HL-60 (cell line): ENCODE results near the gene PPP1R9A.

Experiments
- DNase-seq, 2 experiments: peaks; one replicate each; pipeline ENCODE4 v3.0.0-alpha.2; 2010 to 2020; ENCODE audit warnings: low read depth in 1 of 2, low spot score in 1 of 2
- H3K27ac ChIP-seq: fragments of 250-450 bp; sonication (Bioruptor Pico); replicated peaks from 2 replicates; pipeline ENCODE4 v1.5.1; 2020; ENCODE audit warnings: mild to moderate bottlenecking, moderate library complexity
- H3K27me3 ChIP-seq: fragments of 250-450 bp; sonication (Bioruptor Pico); 2 replicates; pipeline ENCODE4 v1.5.1; 2021; ENCODE audit warnings: mild to moderate bottlenecking, moderate library complexity; ENCODE audit not compliant: insufficient read depth, poor library complexity, severe bottlenecking
- H3K4me3 ChIP-seq: replicated peaks from 2 replicates; pipeline ENCODE4 v1.5.1; 2011; ENCODE audit warnings: mild to moderate bottlenecking, control low read depth, low read length; ENCODE audit not compliant: insufficient read depth
- CTCF ChIP-seq: IDR thresholded peaks from one replicate; pipeline ENCODE4 v1.5.1; 2011; ENCODE audit warnings: low read length, control low read depth, inconsistent platforms; ENCODE audit not compliant: insufficient read depth
- GABPA ChIP-seq: IDR thresholded peaks from 2 replicates; pipeline ENCODE4 v1.6.1; 2012; ENCODE audit warnings: low read depth
- POLR2AphosphoS5 ChIP-seq: IDR thresholded peaks from 2 replicates; pipeline ENCODE4 v1.6.1; 2012; ENCODE audit warnings: low read depth
- REST ChIP-seq: IDR thresholded peaks from 2 replicates; pipeline ENCODE4 v1.6.1; 2012; ENCODE audit warnings: low read depth; ENCODE audit not compliant: insufficient replicate concordance
- SPI1 ChIP-seq: IDR thresholded peaks from 2 replicates; pipeline ENCODE4 v1.6.1; 2012; ENCODE audit warnings: low read depth, mild to moderate bottlenecking, borderline replicate concordance

Gene PPP1R9A

GRCh38 chr7:95335093-95335492 is 427.7 kb downstream of the PPP1R9A start:
- no peaks in the 10 kb centered on the region for H3K27me3 ChIP-seq
- H3K4me3 ChIP-seq, result no peak overlapping the region
- no peak for TF ChIP-seq SPI1
- no peak for TF ChIP-seq REST
- TF ChIP-seq GABPA, result no peak
- TF ChIP-seq POLR2AphosphoS5, result no peak
- no peak for TF ChIP-seq CTCF
- no peak overlapping the region for H3K27ac ChIP-seq
- no peak for DNase-seq

- no peak for DNase-seq
- no peaks in the 10 kb centered on the region for H3K27me3 ChIP-seq
- no peak for TF ChIP-seq CTCF
- TF ChIP-seq SPI1, result no peak
- no peak for TF ChIP-seq REST
- no peak for TF ChIP-seq GABPA
- no peak for TF ChIP-seq POLR2AphosphoS5
- no peak overlapping the region for H3K27ac ChIP-seq
- H3K4me3 ChIP-seq, result no peak overlapping the region
Observed at GRCh38 chr7:95338832-95339231, 431.4 kb downstream of the PPP1R9A start.

DNA sequence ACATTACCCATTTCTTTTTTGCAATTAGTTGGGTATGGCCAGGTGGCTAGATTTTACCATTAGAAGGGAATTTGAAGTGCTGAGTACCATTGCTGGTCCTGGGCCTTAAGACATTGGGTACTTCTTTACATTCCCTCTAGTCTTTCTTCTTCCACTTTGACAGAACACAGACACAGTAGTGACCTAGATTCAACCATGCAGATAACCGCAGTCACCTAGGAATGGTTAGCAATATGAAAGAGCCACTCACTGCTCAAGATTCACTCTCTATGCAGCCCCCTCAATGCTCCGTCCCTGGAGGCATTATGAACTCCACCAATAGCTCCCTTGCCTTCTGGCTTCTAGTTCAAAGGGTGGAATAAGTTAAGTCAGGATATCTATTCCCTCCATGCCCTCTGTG is 433.1 kb downstream of the PPP1R9A start:
- H3K27me3 ChIP-seq, result no peaks in the 10 kb centered on the region
- H3K27ac ChIP-seq, result no peak overlapping the region
- H3K4me3 ChIP-seq, result no peak overlapping the region
- TF ChIP-seq POLR2AphosphoS5, result no peak
- DNase-seq, result no peak

GRCh38 chr7:95342029-95342428 is 434.6 kb downstream of the PPP1R9A start:
- TF ChIP-seq CTCF (no peak), REST (no peak), GABPA (no peak), SPI1 (no peak)
- Histone ChIP-seq H3K27me3 (no peaks in the 10 kb centered on the region), H3K27ac (no peak overlapping the region), H3K4me3 (no peak overlapping the region)
- no peak for DNase-seq
